H9 (cell line): ENCODE measurements around the gene KLHL3. TPM values are rescaled to one million over a fixed set of nuclear protein-coding genes. Genes with fewer than 3 reads are reported as not detected.

ENCODE experiments used
- DNase-seq: peaks from one replicate; pipeline ENCODE4 v3.0.0-alpha.2; 2017
- H2AFZ ChIP-seq: one replicate; pipeline ENCODE4 v1.6.1; 2013; ENCODE audit warnings: mild to moderate bottlenecking, low read length, control low read depth, moderate library complexity
- H2AK5ac ChIP-seq: 2 replicates; pipeline ENCODE4 v1.6.1; 2013; ENCODE audit warnings: low read length, control low read depth, mixed read lengths; ENCODE audit not compliant: insufficient read length
- H2BK120ac ChIP-seq: one replicate; pipeline ENCODE4 v1.6.1; 2013; ENCODE audit warnings: low read depth, mild to moderate bottlenecking, low read length, control low read depth, inconsistent platforms; ENCODE audit not compliant: poor library complexity, severe bottlenecking
- H2BK12ac ChIP-seq: 2 replicates; pipeline ENCODE4 v1.6.1; 2013; ENCODE audit warnings: low read length, control low read depth, mixed read lengths, low read depth; ENCODE audit not compliant: insufficient read length
- H2BK15ac ChIP-seq: 2 replicates; pipeline ENCODE4 v1.6.1; 2013; ENCODE audit warnings: low read depth, low read length, control low read depth
- H2BK20ac ChIP-seq: one replicate; pipeline ENCODE4 v1.6.1; 2013; ENCODE audit warnings: low read depth, mild to moderate bottlenecking, low read length, control low read depth, inconsistent platforms; ENCODE audit not compliant: poor library complexity, severe bottlenecking
- H2BK5ac ChIP-seq: 2 replicates; pipeline ENCODE4 v1.6.1; 2013; ENCODE audit warnings: low read length, control low read depth, mixed read lengths; ENCODE audit not compliant: insufficient read length
- H3K14ac ChIP-seq: 2 replicates; pipeline ENCODE4 v1.6.1; 2013; ENCODE audit warnings: low read length, control low read depth; ENCODE audit not compliant: insufficient read depth
- H3K18ac ChIP-seq: 2 replicates; pipeline ENCODE4 v1.6.1; 2013; ENCODE audit warnings: low read depth, mild to moderate bottlenecking, mixed read lengths, low read length, control low read depth; ENCODE audit not compliant: insufficient read length
- H3K23ac ChIP-seq: 2 replicates; pipeline ENCODE4 v1.6.1; 2013; ENCODE audit warnings: low read length, control low read depth, mixed read lengths, low read depth; ENCODE audit not compliant: insufficient read length
- H3K23me2 ChIP-seq: 2 replicates; pipeline ENCODE4 v1.6.1; 2013; ENCODE audit warnings: low read depth, mild to moderate bottlenecking, mixed read lengths, low read length, control low read depth; ENCODE audit not compliant: insufficient read length, poor library complexity, severe bottlenecking
- H3K27ac ChIP-seq: 2 replicates; pipeline ENCODE4 v1.5.1; 2013; ENCODE audit warnings: low read length, control low read depth, mixed read lengths, low read depth; ENCODE audit not compliant: insufficient read length
- H3K27me3 ChIP-seq: 2 replicates; pipeline ENCODE4 v1.6.1; 2013; ENCODE audit warnings: low read length, control low read depth, inconsistent platforms; ENCODE audit not compliant: insufficient read depth
- H3K4ac ChIP-seq: 2 replicates; pipeline ENCODE4 v1.6.1; 2013; ENCODE audit warnings: low read depth, mild to moderate bottlenecking, control low read depth, inconsistent platforms, low read length, moderate library complexity
- H3K4me1 ChIP-seq: 2 replicates; pipeline ENCODE4 v1.6.1; 2013; ENCODE audit warnings: low read length, control low read depth, inconsistent platforms; ENCODE audit not compliant: insufficient read depth
- H3K4me2 ChIP-seq: 2 replicates; pipeline ENCODE4 v1.6.1; 2013; ENCODE audit warnings: low read length, control low read depth, mixed read lengths; ENCODE audit not compliant: insufficient read length, insufficient read depth
- H3K56ac ChIP-seq: 2 replicates; pipeline ENCODE4 v1.6.1; 2013; ENCODE audit warnings: low read depth, mild to moderate bottlenecking, mixed read lengths, low read length, control low read depth; ENCODE audit not compliant: insufficient read length
- H3K79me1 ChIP-seq: 2 replicates; pipeline ENCODE4 v1.6.1; 2013; ENCODE audit warnings: low read depth, mild to moderate bottlenecking, moderate library complexity, low read length, control low read depth, inconsistent platforms; ENCODE audit not compliant: insufficient read depth, poor library complexity, severe bottlenecking
- H3K79me2 ChIP-seq: 2 replicates; pipeline ENCODE4 v1.6.1; 2013; ENCODE audit warnings: low read length, control low read depth, inconsistent platforms; ENCODE audit not compliant: insufficient read depth
- H3K9ac ChIP-seq: 2 replicates; pipeline ENCODE4 v1.6.1; 2013; ENCODE audit warnings: low read length, control low read depth, mixed read lengths; ENCODE audit not compliant: insufficient read length; ENCODE audit errors: extremely low read depth
- H3K9me3 ChIP-seq: one replicate; pipeline ENCODE4 v1.6.1; 2013; ENCODE audit warnings: low read depth, low read length, inconsistent platforms; ENCODE audit not compliant: control insufficient read depth
- H3T11ph ChIP-seq: one replicate; pipeline ENCODE4 v1.6.1; 2013; ENCODE audit warnings: mild to moderate bottlenecking, low read length, control low read depth, inconsistent platforms
- H4K20me1 ChIP-seq: one replicate; pipeline ENCODE4 v1.6.1; 2013; ENCODE audit not compliant: control insufficient read depth, insufficient read length, insufficient read depth
- H4K5ac ChIP-seq: 2 replicates; pipeline ENCODE4 v1.6.1; 2013; ENCODE audit warnings: low read depth, mild to moderate bottlenecking, mixed read lengths, low read length, control low read depth; ENCODE audit not compliant: insufficient read length
- H4K8ac ChIP-seq: replicated peaks from 2 replicates; pipeline ENCODE4 v1.6.1; 2013; ENCODE audit warnings: low read length, control low read depth, mixed read lengths, low read depth; ENCODE audit not compliant: insufficient read length
- H4K91ac ChIP-seq: 2 replicates; pipeline ENCODE4 v1.6.1; 2013; ENCODE audit warnings: low read depth, mild to moderate bottlenecking, moderate library complexity, mixed read lengths, low read length, control low read depth; ENCODE audit not compliant: insufficient read length
- H3K27ac Mint-ChIP-seq, 3 experiments: 2 replicates in 2 of 3; 3 replicates in 1 of 3; pipeline ENCODE4 v1.8.0; 2020 to 2021; ENCODE audit warnings: mixed read lengths in 3 of 3, mild to moderate bottlenecking in 1 of 3, moderate library complexity in 1 of 3
- H3K27me3 Mint-ChIP-seq: 2 replicates; pipeline ENCODE4 v1.8.0; 2021; ENCODE audit warnings: low read depth, mild to moderate bottlenecking, moderate library complexity, mixed read lengths
- H3K36me3 Mint-ChIP-seq, 3 experiments: 2 replicates in 2 of 3; 3 replicates in 1 of 3; pipeline ENCODE4 v1.8.0; 2020 to 2021; ENCODE audit warnings: low read depth in 3 of 3, mixed read lengths in 3 of 3; ENCODE audit not compliant: insufficient read depth in 1 of 3
- H3K4me1 Mint-ChIP-seq, 2 experiments: 2 replicates each; pipeline ENCODE4 v1.8.0; 2020; ENCODE audit warnings: mixed read lengths in 2 of 2
- H3K4me3 Mint-ChIP-seq, 2 experiments: 2 replicates in 1 of 2; 3 replicates in 1 of 2; pipeline ENCODE4 v1.8.0; 2020 to 2021; ENCODE audit warnings: mild to moderate bottlenecking in 2 of 2, mixed read lengths in 2 of 2, moderate library complexity in 1 of 2
- H3K9me3 Mint-ChIP-seq, 2 experiments: 2 replicates in 1 of 2; 3 replicates in 1 of 2; pipeline ENCODE4 v1.8.0; 2020; ENCODE audit warnings: mild to moderate bottlenecking in 2 of 2, mixed read lengths in 2 of 2, moderate library complexity in 1 of 2
- CTCF ChIP-seq: fragments of 200-600 bp; sonication (generic); conservative IDR thresholded peaks from 3 replicates; pipeline ENCODE4 v1.8.0; 2021; ENCODE audit warnings: antibody characterized with exemption, mild to moderate bottlenecking
- WGBS: extraction: QIAGEN DNeasy Blood & Tissue Kit; methylation state at CpG from one replicate; pipeline ENCODE4 v1.1.7; 2013; ENCODE audit warnings: missing lambda C conversion rate, low lambda C conversion rate, mixed read lengths; ENCODE audit not compliant: insufficient read length; ENCODE audit errors: extremely low coverage; 5-methylcytosine and 5-hydroxymethylcytosine counted together
- total RNA-seq: library from RNA; stranded (reverse); gene quantifications from 2 replicates; pipeline ENCODE4 v1.2.1, GENCODE V29; 2021

KLHL3 gene
- total RNA-seq, 1 experiment from 2014 or later = 12.8 TPM

DNA sequence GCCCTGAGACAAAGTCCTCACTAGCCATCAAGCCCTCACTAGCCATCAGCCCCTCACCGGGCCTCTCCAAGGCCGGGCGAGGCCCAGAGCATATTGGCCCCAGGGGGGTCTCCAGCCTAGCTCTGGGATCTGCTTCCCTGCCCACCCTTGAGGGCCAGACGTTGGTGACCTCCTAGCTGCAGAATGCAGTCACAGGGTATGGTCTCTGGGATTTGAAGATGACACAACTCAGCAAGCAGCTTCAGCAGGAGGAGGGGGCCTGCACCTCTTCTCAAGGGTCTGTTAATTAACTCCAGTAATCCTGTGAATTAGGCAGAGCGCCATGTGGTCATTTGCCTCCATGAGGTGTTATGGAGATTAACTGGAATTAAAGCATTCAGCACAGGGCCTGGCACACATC lies 119.8 kb downstream of the KLHL3 start:
- H4K91ac ChIP-seq = no peak overlapping the region
- Mint-ChIP-seq H3K36me3 (peaks cover 0 to 2% (median 0%) of the 10 kb centered on the region in 3 experiments; a peak in 2 of 7 replicates), H3K27me3 (peaks cover 1% of the 10 kb centered on the region; the same call in 1 of the 2 replicates), H3K9me3 (no peaks in the 10 kb centered on the region), H3K4me1 (no peaks in the 10 kb centered on the region; a peak in 2 of 4 replicates), H3K4me3 (no peak overlapping the region), H3K27ac (no peak overlapping the region)
- H3K14ac ChIP-seq = no peak overlapping the region
- WGBS = no CpG with 5 or more reads among the region's 5 CpGs
- H2BK15ac ChIP-seq = no peak overlapping the region
- no peaks in the 10 kb centered on the region for H3K27me3 ChIP-seq
- H3K4ac ChIP-seq = no peak overlapping the region
- H4K5ac ChIP-seq = no peak overlapping the region
- no peak overlapping the region for H3T11ph ChIP-seq
- H2BK12ac ChIP-seq = no peak overlapping the region
- no peaks in the 10 kb centered on the region for H3K79me2 ChIP-seq
- no peak overlapping the region for H3K23ac ChIP-seq
- H2AFZ ChIP-seq = no peak overlapping the region
- no peak overlapping the region for H2BK5ac ChIP-seq
- no peak overlapping the region for H3K4me2 ChIP-seq
- H3K9me3 ChIP-seq = no peaks in the 10 kb centered on the region
- DNase-seq = no peak
- H4K20me1 ChIP-seq = no peaks in the 10 kb centered on the region
- H3K27ac ChIP-seq = no peak overlapping the region
- H3K56ac ChIP-seq = no peak overlapping the region
- H2BK120ac ChIP-seq = no peak overlapping the region
- no peak overlapping the region for H3K18ac ChIP-seq
- H3K23me2 ChIP-seq = no peaks in the 10 kb centered on the region
- H2BK20ac ChIP-seq = no peak overlapping the region
- H3K4me1 ChIP-seq = no peaks in the 10 kb centered on the region
- H3K9ac ChIP-seq = no peak overlapping the region
- TF ChIP-seq CTCF = no peak
- H3K79me1 ChIP-seq = no peaks in the 10 kb centered on the region
- H2AK5ac ChIP-seq = no peak overlapping the region
- no peak overlapping the region for H4K8ac ChIP-seq
